HG02571 (cell line): ENCODE data around the gene MTOR.
A peak's percentile ranks its signal among the peaks of the same experiment; 100 is the strongest.
"Not testable (repeated sequence)": the region's sequence is repeated elsewhere in the genome, so short reads cannot be mapped to it uniquely, and the experiment has no call there.

Experiments used
- ATAC-seq: cut with Tn5 transposase; IDR thresholded peaks from one replicate; pipeline ENCODE4 v1.9.1; 2021; ENCODE audit warnings: mild to moderate bottlenecking, moderate library complexity; ENCODE audit not compliant: unreplicated experiment

MTOR gene

GRCh38 chr1:11067716-11068599, 194.4 kb downstream of the MTOR start:
- ATAC-seq, result no peak

- no peak for ATAC-seq
Measured at GRCh38 chr1:11065796-11066195, 196.6 kb downstream of the MTOR start.

GRCh38 chr1:11064942-11065341, 197.4 kb downstream of the MTOR start:
- no peak for ATAC-seq

GRCh38 chr1:11063937-11064537, 198.3 kb downstream of the MTOR start:
- not testable (repeated sequence) for ATAC-seq

GRCh38 chr1:11062965-11063401, 199.4 kb downstream of the MTOR start:
- no peak for ATAC-seq

- ATAC-seq, result no peak
Measured at GRCh38 chr1:11061652-11062365, 200.5 kb downstream of the MTOR start.

- ATAC-seq, result peak; percentile 85
Measured at GRCh38 chr1:11059968-11060830, 202.2 kb downstream of the MTOR start, which contains the start of gene SRM. Gene SRM, minus strand, starts transcription at chr1:11060018. Its CDS starts 75 bp downstream, at chr1:11059943.

- peak; percentile 2 for ATAC-seq
Measured at GRCh38 chr1:11059155-11059967, 203.0 kb downstream of the MTOR start.

- ATAC-seq, result no peak
Measured at GRCh38 chr1:11058595-11059154, 203.7 kb downstream of the MTOR start.

GRCh38 chr1:11058026-11058425, 204.3 kb downstream of the MTOR start:
- ATAC-seq, result no peak

- ATAC-seq, result no peak
Measured at GRCh38 chr1:11057477-11057876, 204.9 kb downstream of the MTOR start.
